ENCODE results near the gene PKD2L1. TPM values are rescaled to one million over a fixed set of nuclear protein-coding genes. Genes with fewer than 3 reads are reported as not detected.
A peak's percentile ranks its signal among the peaks of the same experiment; 100 is the strongest.

The PKD2L1 gene
- total and polyA plus RNA-seq, 10 donors = 2.2 to 8.7 (median 3.9) TPM; not detected in 1

DNA sequence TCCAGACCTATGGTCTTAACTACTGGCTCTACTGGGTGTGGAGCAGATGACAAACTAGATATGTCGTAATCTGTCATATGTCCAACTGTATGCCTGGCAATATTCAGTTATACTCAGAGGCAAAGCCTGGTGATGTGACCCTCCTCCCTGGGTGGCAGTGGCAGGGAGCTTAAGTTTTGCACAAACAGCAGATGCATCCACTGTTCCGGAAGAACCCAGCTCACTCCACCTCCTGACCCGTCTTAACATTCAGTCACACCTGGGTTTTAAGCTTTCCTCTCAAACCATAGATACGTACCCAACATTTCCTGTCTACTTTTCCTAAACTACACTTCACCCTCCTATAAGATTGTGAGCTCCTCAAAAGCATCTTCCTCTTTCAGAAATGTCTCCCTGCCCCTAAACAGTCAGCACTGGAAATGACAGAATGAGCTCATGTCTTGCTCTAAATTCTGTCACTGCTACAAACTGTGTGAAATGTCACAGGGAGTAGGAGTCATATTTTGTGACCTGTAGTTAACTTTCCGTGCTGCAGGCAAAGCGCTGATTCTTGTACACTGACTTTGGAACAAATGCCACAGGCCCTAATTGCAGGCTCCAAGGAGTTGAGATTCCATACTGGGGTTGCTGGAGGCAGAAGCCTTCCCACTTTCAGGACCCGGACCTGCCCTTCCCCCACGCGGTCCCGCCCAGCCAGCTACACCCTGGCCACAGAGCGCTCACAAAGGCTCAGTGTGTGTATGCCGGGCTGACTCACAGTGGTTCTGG, 40.9 kb upstream of the PKD2L1 start:
- intact Hi-C loops (cut with DNase I; ENCODE audit: low total_unique reads) = no loop called here
- H3K4me3 ChIP-seq = peak overlapping the region in 2 of 8 donors; percentile 4 to 10
- whole genome bisulfite sequencing, 5 donors = 31 to 39% (median 35%) methylated on average over 12 of the region's 12 CpGs

DNA sequence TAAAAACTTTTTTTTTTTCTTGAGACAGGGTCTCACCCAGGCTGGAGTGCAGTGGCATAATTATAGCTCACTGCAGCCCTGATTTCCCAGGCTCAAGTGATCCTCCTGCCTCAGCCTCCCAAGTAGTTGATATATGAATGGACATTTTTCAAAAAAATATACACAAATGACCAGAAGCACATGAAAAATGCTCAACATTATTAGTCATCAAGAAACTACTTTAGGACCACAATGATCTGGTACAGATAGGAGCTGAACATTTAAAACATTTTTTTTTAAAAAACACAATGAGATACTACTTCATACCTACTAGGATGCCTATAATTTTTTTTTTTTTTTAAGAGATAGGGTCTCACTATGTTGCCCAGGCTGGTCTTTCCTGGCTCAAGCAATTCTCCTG, 38.7 kb upstream of the PKD2L1 start:
- no peaks in the 10 kb centered on the region for H3K36me3 ChIP-seq
- H3K9me3 ChIP-seq = no peaks in the 10 kb centered on the region
- H3K27ac ChIP-seq = no peak overlapping the region
- H3K4me3 ChIP-seq = no peak overlapping the region
- TF ChIP-seq POLR2A (IDR thresholded peaks at IDR 0.05) (no peak), POLR2AphosphoS5 (IDR thresholded peaks at IDR 0.05) (no peak)
- no peaks in the 10 kb centered on the region for H3K27me3 ChIP-seq (replicated peaks in 1 of 7)
- DNase-seq = no peak
- intact Hi-C loops (cut with DNase I; ENCODE audit: low total_unique reads) = no loop called here
- H3K4me1 ChIP-seq = peaks cover 26 to 48% (median 33%) of the 10 kb centered on the region in 6 donors

More for the DNA sequence above, 40.9 kb upstream of the PKD2L1 start:
- TF ChIP-seq, protein P1, sequence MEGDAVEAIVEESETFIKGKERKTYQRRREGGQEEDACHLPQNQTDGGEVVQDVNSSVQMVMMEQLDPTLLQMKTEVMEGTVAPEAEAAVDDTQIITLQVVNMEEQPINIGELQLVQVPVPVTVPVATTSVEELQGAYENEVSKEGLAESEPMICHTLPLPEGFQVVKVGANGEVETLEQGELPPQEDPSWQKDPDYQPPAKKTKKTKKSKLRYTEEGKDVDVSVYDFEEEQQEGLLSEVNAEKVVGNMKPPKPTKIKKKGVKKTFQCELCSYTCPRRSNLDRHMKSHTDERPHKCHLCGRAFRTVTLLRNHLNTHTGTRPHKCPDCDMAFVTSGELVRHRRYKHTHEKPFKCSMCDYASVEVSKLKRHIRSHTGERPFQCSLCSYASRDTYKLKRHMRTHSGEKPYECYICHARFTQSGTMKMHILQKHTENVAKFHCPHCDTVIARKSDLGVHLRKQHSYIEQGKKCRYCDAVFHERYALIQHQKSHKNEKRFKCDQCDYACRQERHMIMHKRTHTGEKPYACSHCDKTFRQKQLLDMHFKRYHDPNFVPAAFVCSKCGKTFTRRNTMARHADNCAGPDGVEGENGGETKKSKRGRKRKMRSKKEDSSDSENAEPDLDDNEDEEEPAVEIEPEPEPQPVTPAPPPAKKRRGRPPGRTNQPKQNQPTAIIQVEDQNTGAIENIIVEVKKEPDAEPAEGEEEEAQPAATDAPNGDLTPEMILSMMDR (IDR thresholded peaks at IDR 0.05 in 8 of 11, conservative IDR thresholded peaks at IDR 0.05 in 3 of 11) = no peak
- TF ChIP-seq POLR2AphosphoS5 (IDR thresholded peaks at IDR 0.05) = peak; percentile 39 to 59 (median 51)
- no peaks in the 10 kb centered on the region for H3K27me3 ChIP-seq (replicated peaks in 1 of 7)
- H3K27ac ChIP-seq = peak overlapping the region; percentile 38 to 94 (median 80)
- no peaks in the 10 kb centered on the region for H3K36me3 ChIP-seq
- H3K4me1 ChIP-seq = peaks cover 34 to 58% (median 45%) of the 10 kb centered on the region in 6 donors
- no peaks in the 10 kb centered on the region for H3K9me3 ChIP-seq
- peak; percentile 84 for DNase-seq

DNA sequence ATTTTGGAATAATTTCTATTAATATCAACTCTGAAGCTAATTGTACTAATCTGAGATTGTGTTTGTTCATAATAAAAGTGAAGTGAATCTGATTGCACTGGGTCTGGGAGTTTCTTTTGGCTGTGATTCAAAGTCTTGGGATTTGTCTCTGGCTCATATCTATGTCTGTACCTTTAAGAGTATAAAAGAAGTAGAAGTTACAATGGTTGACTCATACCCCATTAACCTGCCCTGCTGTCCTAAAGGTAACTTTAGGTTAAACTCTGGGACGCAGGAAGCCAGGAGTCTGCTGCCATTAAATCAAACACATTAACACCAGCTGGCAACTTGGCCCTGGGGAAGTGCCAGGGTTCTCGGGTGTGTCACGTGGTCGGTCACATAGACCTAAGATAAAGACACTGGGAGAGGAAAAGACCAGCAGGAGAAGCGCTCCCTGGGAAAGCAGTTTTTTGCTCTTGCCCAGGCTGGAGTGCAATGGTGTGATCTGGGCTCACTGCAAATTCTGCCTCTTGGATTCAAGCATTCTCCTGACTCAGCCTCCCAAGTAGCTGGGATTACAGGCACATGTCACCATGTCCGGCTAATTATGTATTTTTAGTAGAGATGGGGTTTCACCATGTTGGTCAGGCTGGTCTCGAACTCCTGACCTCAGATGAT, 34.8 kb upstream of the PKD2L1 start:
- TF ChIP-seq POLR2A (IDR thresholded peaks at IDR 0.05) (no peak), POLR2AphosphoS5 (IDR thresholded peaks at IDR 0.05) (peak in 1 of 3 donors; percentile 41)
- no peak for DNase-seq
- peak overlapping the region in 2 of 8 donors; percentile 17 to 45 for H3K27ac ChIP-seq
- 39 to 53% (median 47%) methylated on average over 6 to 7 of the region's 7 CpGs for WGBS, 5 donors
- H3K27me3 ChIP-seq (replicated peaks in 1 of 7) = no peaks in the 10 kb centered on the region
- H3K4me1 ChIP-seq = peaks cover 0 to 12% (median under 1%) of the 10 kb centered on the region in 6 donors
- intact Hi-C loops (cut with DNase I; ENCODE audit: low total_unique reads) = no loop called here
- peaks cover 0 to 29% (median 0%) of the 10 kb centered on the region in 6 donors for H3K36me3 ChIP-seq
- no peaks in the 10 kb centered on the region for H3K9me3 ChIP-seq
- no peak overlapping the region for H3K4me3 ChIP-seq

DNA sequence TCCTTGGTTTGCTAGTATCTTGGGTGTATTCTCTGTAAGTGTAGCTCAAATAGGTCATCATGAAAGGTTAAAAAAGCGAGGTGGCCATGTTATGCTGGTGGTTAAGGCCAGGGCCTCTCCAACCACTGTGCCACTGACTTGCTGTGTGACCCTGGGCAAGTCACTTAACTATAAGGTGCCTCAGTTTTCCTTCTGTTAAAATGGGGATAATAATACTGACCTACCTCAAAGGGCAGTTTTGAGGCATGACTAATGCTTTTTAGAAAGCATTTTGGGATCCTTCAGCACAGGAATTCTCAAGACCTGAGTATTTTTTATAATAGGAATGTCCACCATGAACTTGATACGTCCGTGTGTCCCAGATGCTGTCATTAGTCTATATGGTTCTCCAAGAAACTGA, 34.1 kb upstream of the PKD2L1 start:
- Histone ChIP-seq H3K4me1 (peaks cover 0 to 15% (median 2%) of the 10 kb centered on the region in 6 donors), H3K36me3 (peaks cover 0 to 33% (median 0%) of the 10 kb centered on the region in 6 donors), H3K9me3 (no peaks in the 10 kb centered on the region), H3K4me3 (no peak overlapping the region), H3K27ac (no peak overlapping the region), H3K27me3 (replicated peaks in 1 of 7) (no peaks in the 10 kb centered on the region)
- no peak for DNase-seq
- 79 to 96% (median 92%) methylated on average over 3 of the region's 3 CpGs for WGBS, 5 donors
- intact Hi-C loops (cut with DNase I; ENCODE audit: low total_unique reads) = no loop called here
- no peak for TF ChIP-seq POLR2AphosphoS5 (IDR thresholded peaks at IDR 0.05)
- TF ChIP-seq POLR2A (IDR thresholded peaks at IDR 0.05) = no peak
- TF ChIP-seq, protein P1 (IDR thresholded peaks at IDR 0.05 in 8 of 11, conservative IDR thresholded peaks at IDR 0.05 in 3 of 11) = no peak

All from spleen (tissue), 11 donors.